NT2/D1 (cell line): ENCODE data around the gene ATP5F1E.

Experiments
- YY1 ChIP-seq: IDR thresholded peaks from 2 replicates; pipeline ENCODE4 v1.6.1; 2011; ENCODE audit not compliant: insufficient read length, insufficient read depth
- ZNF274 ChIP-seq: IDR thresholded peaks from 2 replicates; pipeline ENCODE4 v1.6.1; 2011; ENCODE audit warnings: mild to moderate bottlenecking, low read depth, low read length

GRCh38 chr20:59071216-59071615 lies 39.1 kb upstream of the ATP5F1E start:
- TF ChIP-seq YY1, result no peak
- TF ChIP-seq ZNF274, result no peak
